Transverse colon (tissue), 4 donors: ENCODE measurements around the gene SYMPK.

ENCODE experiments used
- POLR2AphosphoS5 ChIP-seq, 3 donors: sonication (generic); formaldehyde crosslinking; IDR thresholded peaks; one replicate each; pipeline ENCODE4 v1.6.1; 2016; ENCODE audit warnings: antibody characterized with exemption in 3 of 3
- TF ChIP-seq, protein P1 (sequence below), 5 experiments: fragments of 200-600 bp in 3 of 5; fragments of 450-650 bp in 2 of 5; sonication (generic) in 3 of 5; IDR thresholded peaks; 1 replicate in 2 of 5; 2 replicates in 3 of 5; pipeline ENCODE4 v1.5.1; 2016 to 2017; ENCODE audit warnings: antibody characterized with exemption in 5 of 5, inconsistent platforms in 3 of 5, mild to moderate bottlenecking in 2 of 5, moderate library complexity in 1 of 5

- TF ChIP-seq, protein P1, sequence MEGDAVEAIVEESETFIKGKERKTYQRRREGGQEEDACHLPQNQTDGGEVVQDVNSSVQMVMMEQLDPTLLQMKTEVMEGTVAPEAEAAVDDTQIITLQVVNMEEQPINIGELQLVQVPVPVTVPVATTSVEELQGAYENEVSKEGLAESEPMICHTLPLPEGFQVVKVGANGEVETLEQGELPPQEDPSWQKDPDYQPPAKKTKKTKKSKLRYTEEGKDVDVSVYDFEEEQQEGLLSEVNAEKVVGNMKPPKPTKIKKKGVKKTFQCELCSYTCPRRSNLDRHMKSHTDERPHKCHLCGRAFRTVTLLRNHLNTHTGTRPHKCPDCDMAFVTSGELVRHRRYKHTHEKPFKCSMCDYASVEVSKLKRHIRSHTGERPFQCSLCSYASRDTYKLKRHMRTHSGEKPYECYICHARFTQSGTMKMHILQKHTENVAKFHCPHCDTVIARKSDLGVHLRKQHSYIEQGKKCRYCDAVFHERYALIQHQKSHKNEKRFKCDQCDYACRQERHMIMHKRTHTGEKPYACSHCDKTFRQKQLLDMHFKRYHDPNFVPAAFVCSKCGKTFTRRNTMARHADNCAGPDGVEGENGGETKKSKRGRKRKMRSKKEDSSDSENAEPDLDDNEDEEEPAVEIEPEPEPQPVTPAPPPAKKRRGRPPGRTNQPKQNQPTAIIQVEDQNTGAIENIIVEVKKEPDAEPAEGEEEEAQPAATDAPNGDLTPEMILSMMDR (IDR thresholded peaks at IDR 0.05) = no peak
- no peak for TF ChIP-seq POLR2AphosphoS5 (IDR thresholded peaks at IDR 0.05)
Measured at GRCh38 chr19:45804140-45804958, 58.6 kb downstream of the SYMPK start.
